Endothelial cell of umbilical vein (primary cell): ENCODE data around the gene ZNF681. TPM values are rescaled to one million over a fixed set of nuclear protein-coding genes. Genes with fewer than 3 reads are reported as not detected.

ENCODE experiments used
- Bru-seq: library from RNA; stranded (reverse); fragments of 400-500 nt; gene quantifications from one replicate; lab custom pipeline; 2021; lab: Mats Ljungman, UMichigan
- BruChase-seq, 2 experiments: library from RNA; stranded (reverse); fragments of 400-500 nt; gene quantifications; one replicate each; lab custom pipeline; 2021; lab: Mats Ljungman, UMichigan
- BruUV-seq: library from RNA; stranded (reverse); fragments of 400-500 nt; replicated peaks from 2 replicates; lab custom pipeline; 2021; lab: Mats Ljungman, UMichigan
- CTCF ChIA-PET: fragments of 300-600, 350-600 bp; sonication (Branson Sonifier 250); formaldehyde crosslinking; loops from one replicate; lab custom pipeline; 2021; ENCODE audit warnings: antibody characterized with exemption, inconsistent platforms; lab: Charles Lee
- POLR2A ChIA-PET: fragments of 300-600, 350-600 bp; sonication (Branson Sonifier 250); formaldehyde crosslinking; loops from one replicate; lab custom pipeline; 2021; ENCODE audit warnings: antibody characterized with exemption, inconsistent platforms; lab: Charles Lee
- DNase-seq: peaks from one replicate; pipeline ENCODE4 v3.0.0-alpha.2; 2011; ENCODE audit warnings: low read depth, low spot score
- FAIRE-seq: peaks from 2 replicates; lab custom pipeline; 2011; peaks lifted over from hg19 to GRCh38; lab: Jason Lieb, UNC
- H2AFZ ChIP-seq: 2 replicates; pipeline ENCODE4 v1.6.0; 2012; ENCODE audit warnings: low read depth, low read length, control low read depth, inconsistent platforms
- H3K27ac ChIP-seq: 2 replicates; pipeline ENCODE4 v1.5.1; 2011; ENCODE audit warnings: low read depth, mild to moderate bottlenecking, control low read depth, low read length, moderate library complexity; ENCODE audit not compliant: insufficient read depth
- H3K27me3 ChIP-seq, 2 experiments: 2 replicates each; pipeline versions ENCODE4 v1.6.0 to v1.6.1; 2011; ENCODE audit warnings: low read length in 2 of 2, mixed read lengths in 1 of 2; ENCODE audit not compliant: control insufficient read depth in 2 of 2, insufficient read depth in 2 of 2
- H3K36me3 ChIP-seq, 2 experiments: 2 replicates in 1 of 2; 3 replicates in 1 of 2; pipeline ENCODE4 v1.5.1; 2011; ENCODE audit warnings: low read length in 2 of 2, mild to moderate bottlenecking in 1 of 2, moderate library complexity in 1 of 2; ENCODE audit not compliant: control insufficient read depth in 2 of 2, insufficient read depth in 2 of 2; ENCODE audit errors: extremely low read depth in 1 of 2
- H3K4me1 ChIP-seq: 3 replicates; pipeline ENCODE4 v1.5.1; 2011; ENCODE audit warnings: mild to moderate bottlenecking, low read length; ENCODE audit not compliant: control insufficient read depth, insufficient read depth; ENCODE audit errors: extremely low read depth
- H3K4me2 ChIP-seq: 2 replicates; pipeline ENCODE4 v1.6.1; 2011; ENCODE audit warnings: low read length, control low read depth, mixed read lengths; ENCODE audit not compliant: insufficient read depth
- H3K4me3 ChIP-seq, 3 experiments: fragments of 200-600 bp in 1 of 3; sonication (generic), shearing (Covaris generic) in 1 of 3; replicated peaks in 1 of 3; 2 replicates each; pipeline ENCODE4 v1.5.1; 2011 to 2016; ENCODE audit warnings: control low read depth in 3 of 3, low read length in 3 of 3, mild to moderate bottlenecking in 2 of 3, inconsistent platforms in 1 of 3, low read depth in 1 of 3, moderate library complexity in 1 of 3; ENCODE audit not compliant: insufficient read depth in 1 of 3
- H3K79me2 ChIP-seq: 2 replicates; pipeline ENCODE4 v1.6.0; 2012; ENCODE audit warnings: low read length, inconsistent platforms; ENCODE audit not compliant: control insufficient read depth, insufficient read depth
- H3K9ac ChIP-seq: replicated peaks from 2 replicates; pipeline ENCODE3; 2011; ENCODE audit warnings: low read length, control low read depth; ENCODE audit not compliant: insufficient read depth; ENCODE audit errors: extremely low read depth
- H3K9me1 ChIP-seq: replicated peaks from 3 replicates; pipeline ENCODE4 v1.6.0; 2011; ENCODE audit warnings: mild to moderate bottlenecking, low read length; ENCODE audit not compliant: control insufficient read depth, insufficient read depth; ENCODE audit errors: extremely low read depth
- H3K9me3 ChIP-seq: replicated peaks from 2 replicates; pipeline ENCODE4 v1.5.1; 2012; ENCODE audit warnings: low read length, inconsistent platforms; ENCODE audit not compliant: control insufficient read depth, insufficient read depth
- H4K20me1 ChIP-seq: replicated peaks from 2 replicates; pipeline ENCODE3; 2011; ENCODE audit warnings: mild to moderate bottlenecking, low read length; ENCODE audit not compliant: control insufficient read depth, insufficient read depth; ENCODE audit errors: extremely low read depth
- EZH2 ChIP-seq: IDR thresholded peaks from 2 replicates; pipeline ENCODE4 v1.6.1; 2012; ENCODE audit warnings: borderline replicate concordance, low read depth, mild to moderate bottlenecking, moderate library complexity, low read length, inconsistent platforms; ENCODE audit not compliant: severe bottlenecking
- GATA2 ChIP-seq: IDR thresholded peaks from 2 replicates; pipeline ENCODE4 v1.7.0; 2011; ENCODE audit warnings: low read depth, mild to moderate bottlenecking, moderate library complexity, mixed read lengths, low read length; ENCODE audit not compliant: insufficient read length, insufficient read depth
- MAX ChIP-seq: IDR thresholded peaks from 2 replicates; pipeline ENCODE4 v1.6.1; 2011; ENCODE audit not compliant: insufficient read depth, insufficient read length
- dilution Hi-C: fragments of 300-500 bp; cut with MboI; formaldehyde crosslinking; loops from one replicate; pipeline ENCODE4 v1.15.0; 2019; ENCODE audit warnings: low sequenced_read_pairs; ENCODE audit not compliant: extremely low pct_ligation_motif_present
- intact Hi-C: fragments of 100-400 bp; cut with micrococcal nuclease; formaldehyde crosslinking; loops from one replicate; pipeline ENCODE4 v1.10.0; 2022
- long read RNA-seq: library from polyadenylated mRNA; stranded (forward); transcript quantifications from one replicate; pipeline ENCODE4 v2.0.0, GENCODE V29; 2021
- polyA minus RNA-seq, 3 experiments: library from RNA; depleted of rRNA, polyadenylated mRNA; stranded (reverse); fragments of >200 nt; gene quantifications; 1 replicate in 1 of 3; 2 replicates in 2 of 3; pipeline ENCODE4 v1.2.3, GENCODE V29; 2011
- polyA plus RNA-seq, 4 experiments: library from polyadenylated mRNA; depleted of rRNA in 3 of 4; stranded (reverse) in 3 of 4; unstranded in 1 of 4; fragments of >200 nt; gene quantifications; 2 replicates each; pipeline versions ENCODE4 v1.2.1 to v1.2.3, GENCODE V29; 2011 to 2012; ENCODE audit warnings: missing spikeins in 1 of 4
- total RNA-seq: library from RNA; stranded (reverse); gene quantifications from 2 replicates; pipeline ENCODE4 v1.2.3, GENCODE V29; 2021

The ZNF681 gene
- total RNA-seq (0.97 and 1.9 TPM in 2 replicates), polyA plus RNA-seq (0.07 and 0.08 TPM in 2 replicates), polyA minus RNA-seq (0.08 and 0.27 TPM in 2 replicates), Bru-seq, nascent RNA (percentile 57 among the genes with signal in this experiment), BruChase-seq, experiment 1, labeled RNA remaining after a 6-hour chase (percentile 38 among the genes with signal in this experiment), BruChase-seq, experiment 2, labeled RNA remaining after a 2-hour chase (percentile 42 among the genes with signal in this experiment)
- polyA plus RNA-seq (2011; cell fraction: cytosol; rRNA removed): 0.07 and 0.10 TPM in 2 replicates
- 0.17 and 0.24 TPM in 2 replicates for polyA plus RNA-seq (2011; cell fraction: nucleus; rRNA removed)
- 0.04 and 0.05 TPM in 2 replicates for polyA plus RNA-seq (2012)
- not detected for polyA minus RNA-seq (2011; cell fraction: cytosol; rRNA and poly(A)+ RNA removed)
- 0.14 and 0.29 TPM in 2 replicates for polyA minus RNA-seq (2011; cell fraction: nucleus; rRNA and poly(A)+ RNA removed)
- long read RNA-seq, partial matches to known transcripts: 0 of 2 reads
- long read RNA-seq, other reads (novel, unspliced or antisense): 2 of 2 reads

- peak; percentile 18 for DNase-seq
- no peaks in the 10 kb centered on the region for H3K4me1 ChIP-seq
- H4K20me1 ChIP-seq: no peaks in the 10 kb centered on the region
- H3K79me2 ChIP-seq: no peaks in the 10 kb centered on the region
- dilution Hi-C loops (no loop called here), intact Hi-C loops (loop anchor here (1.0 to 2.0 kb wide), 2 partner anchors 72 to 275 kb away; partner anchors contain the start of gene ZNF675)
- no peaks in the 10 kb centered on the region for H3K36me3 ChIP-seq
- H3K9me3 ChIP-seq: no peaks in the 10 kb centered on the region
- TSS peak; percentile 81 for BruUV-seq
- CTCF ChIA-PET: no interaction called here
- H3K4me2 ChIP-seq: peak within 1 kb of the TSS; percentile 58
- H3K27me3 ChIP-seq: no peaks in the 10 kb centered on the region
- POLR2A ChIA-PET: no interaction called here
- H2AFZ ChIP-seq: peak within 1 kb of the TSS; percentile 69
- peak within 1 kb of the TSS; percentile 12 for H3K27ac ChIP-seq
- no peak for FAIRE-seq
- peak within 1 kb of the TSS; percentile 24 for H3K9ac ChIP-seq
- peak within 1 kb of the TSS in 2 of 3 experiments; percentile 25 to 35 for H3K4me3 ChIP-seq
- TF ChIP-seq EZH2: no peak
- no peaks in the 10 kb centered on the region for H3K9me1 ChIP-seq
Observed at GRCh38 chr19:23758187-23759074, at the start of gene ZNF681. TSS of gene ZNF681 (minus strand) at chr19:23758891. CDS start at chr19:23758749, 142 bp downstream.

GRCh38 chr19:23804676-23805075 is 46.0 kb upstream of the ZNF681 start:
- no peak for DNase-seq
- Histone ChIP-seq H3K9ac (no peak overlapping the region), H2AFZ (no peak overlapping the region), H3K4me2 (no peak overlapping the region), H3K9me3 (no peaks in the 10 kb centered on the region), H3K36me3 (no peaks in the 10 kb centered on the region), H3K9me1 (no peaks in the 10 kb centered on the region), H3K27ac (no peak overlapping the region), H3K79me2 (no peaks in the 10 kb centered on the region), H3K27me3 (no peaks in the 10 kb centered on the region), H3K4me1 (no peaks in the 10 kb centered on the region), H3K4me3 (no peak overlapping the region), H4K20me1 (no peaks in the 10 kb centered on the region)
- ChIA-PET CTCF (no interaction called here), POLR2A (no interaction called here)
- TF ChIP-seq MAX (no peak), GATA2 (no peak)
- FAIRE-seq: no peak
- intact Hi-C loops: no loop called here
- no TSS peak for BruUV-seq
- dilution Hi-C loops: no loop called here
